AG04449 (cell line): ENCODE data around the gene FAM149B1.

ENCODE experiments used
- CTCF ChIA-PET: fragments of 350-600 bp; formaldehyde crosslinking; extraction: SDS; loops from one replicate; lab custom pipeline; 2021; ENCODE audit warnings: antibody characterized with exemption; lab: Yijun Ruan, JAX
- POLR2A ChIA-PET: fragments of 400-600, 350-600 bp; formaldehyde crosslinking; extraction: SDS; loops from one replicate; lab custom pipeline; 2020; ENCODE audit warnings: antibody characterized with exemption, inconsistent platforms; lab: Yijun Ruan, JAX
- DNase-seq: peaks from one replicate; pipeline ENCODE4 v3.0.0-alpha.2; 2010; ENCODE audit warnings: low read depth, low spot score
- H3K4me3 ChIP-seq: 2 replicates; pipeline ENCODE4 v1.5.1; 2011; ENCODE audit warnings: low read depth, mild to moderate bottlenecking, control low read depth, low read length
- CTCF ChIP-seq: IDR thresholded peaks from one replicate; pipeline ENCODE4 v1.5.1; 2011; ENCODE audit warnings: mild to moderate bottlenecking, moderate library complexity, low read length, control low read depth, inconsistent platforms; ENCODE audit not compliant: insufficient read depth; ENCODE audit errors: missing control alignments

The FAM149B1 gene

GRCh38 chr10:73206385-73206784 lies 38.5 kb downstream of the FAM149B1 start:
- CTCF ChIA-PET = interaction anchor here (1.5 kb wide), 1 partner anchor 14 kb away, joined by 4 read pairs; no protein-coding TSS in a partner anchor
- no peak for TF ChIP-seq CTCF
- no peak for DNase-seq
- H3K4me3 ChIP-seq = no peak overlapping the region
- POLR2A ChIA-PET = interaction anchor here (1.1 kb wide), 1 partner anchor 38 kb away, joined by 5 read pairs; the partner anchor contains the start of genes ECD and FAM149B1

- DNase-seq = no peak
- ChIA-PET POLR2A (no interaction called here), CTCF (no interaction called here)
- no peak for TF ChIP-seq CTCF
- H3K4me3 ChIP-seq = no peak overlapping the region
Measured at GRCh38 chr10:73207883-73208282, 40.0 kb downstream of the FAM149B1 start.

- no peak for DNase-seq
Measured at GRCh38 chr10:73209705-73210104, 41.8 kb downstream of the FAM149B1 start.

GRCh38 chr10:73210395-73211105 lies 42.6 kb downstream of the FAM149B1 start:
- CTCF ChIA-PET = no interaction called here
- H3K4me3 ChIP-seq = no peak overlapping the region
- no peak for TF ChIP-seq CTCF
- POLR2A ChIA-PET = interaction anchor here (0.6 kb wide), 1 partner anchor 114 kb away, joined by 3 read pairs; the partner anchor contains the start of gene P4HA1
- DNase-seq = no peak

More at GRCh38 chr10:73209705-73210104, 41.8 kb downstream of the FAM149B1 start:
- TF ChIP-seq CTCF = no peak
- POLR2A ChIA-PET = interaction anchor here (0.6 to 0.8 kb wide), 2 partner anchors 37 to 113 kb away, joined by 3 read pairs; partner anchors contain the start of genes DNAJC9 and P4HA1
- H3K4me3 ChIP-seq = no peak overlapping the region
- CTCF ChIA-PET = no interaction called here

- no peak for TF ChIP-seq CTCF
- DNase-seq = no peak
- CTCF ChIA-PET = no interaction called here
- no peak overlapping the region for H3K4me3 ChIP-seq
- POLR2A ChIA-PET = no interaction called here
Measured at GRCh38 chr10:73211106-73211811, 43.3 kb downstream of the FAM149B1 start.

- H3K4me3 ChIP-seq = no peak overlapping the region
- CTCF ChIA-PET = interaction anchor here (1.2 kb wide), 1 partner anchor 8 kb away, joined by 3 read pairs; no protein-coding TSS in a partner anchor
- no peak for DNase-seq
- POLR2A ChIA-PET = no interaction called here
- no peak for TF ChIP-seq CTCF
Measured at GRCh38 chr10:73215749-73216148, 47.8 kb downstream of the FAM149B1 start.
